ENCODE data around the gene UHRF1.

Gene UHRF1

DNA sequence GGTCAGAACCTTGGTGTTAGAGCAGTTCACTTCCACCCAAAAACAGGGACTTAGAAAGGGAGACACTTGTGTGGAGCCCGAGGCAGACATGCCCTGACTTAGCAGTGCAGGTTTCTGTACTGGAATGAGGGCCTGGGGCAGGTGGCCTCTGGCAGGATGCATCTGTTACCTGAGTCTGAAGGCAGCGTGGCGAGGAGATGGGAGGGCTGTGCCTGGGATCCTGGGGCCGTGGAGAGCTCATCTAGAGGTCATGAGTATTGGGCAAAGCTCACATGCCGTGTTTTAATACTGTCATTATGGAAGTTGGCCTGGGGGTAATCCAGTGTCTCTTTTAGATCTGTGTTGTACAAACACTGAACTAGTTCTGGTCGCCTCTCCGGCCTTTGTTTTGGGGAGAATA lies 81.0 kb downstream of the UHRF1 start:
- no peak for DNase-seq (ENCODE audit: low read depth in 2 of 2)

DNA sequence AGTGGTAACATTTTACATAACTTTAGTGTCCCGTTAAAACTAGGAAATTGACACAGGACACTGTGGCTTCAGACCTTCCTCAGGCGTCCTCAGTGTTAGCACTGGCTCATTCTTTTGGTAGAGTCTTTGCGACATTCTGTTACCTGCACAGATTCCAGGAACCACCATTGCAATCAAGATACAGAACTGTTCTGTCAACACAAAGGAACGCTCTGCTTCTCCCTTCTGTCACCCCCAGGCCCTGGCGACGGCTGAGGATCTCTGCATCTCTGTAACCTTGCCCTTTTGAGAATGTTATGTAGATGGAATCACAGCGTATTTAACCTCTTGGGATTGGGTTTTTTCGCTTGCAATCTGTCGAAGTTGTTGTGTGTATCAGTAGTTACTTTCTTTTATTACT lies 82.2 kb downstream of the UHRF1 start:
- no peak for DNase-seq (ENCODE audit: low read depth in 2 of 2)

DNA sequence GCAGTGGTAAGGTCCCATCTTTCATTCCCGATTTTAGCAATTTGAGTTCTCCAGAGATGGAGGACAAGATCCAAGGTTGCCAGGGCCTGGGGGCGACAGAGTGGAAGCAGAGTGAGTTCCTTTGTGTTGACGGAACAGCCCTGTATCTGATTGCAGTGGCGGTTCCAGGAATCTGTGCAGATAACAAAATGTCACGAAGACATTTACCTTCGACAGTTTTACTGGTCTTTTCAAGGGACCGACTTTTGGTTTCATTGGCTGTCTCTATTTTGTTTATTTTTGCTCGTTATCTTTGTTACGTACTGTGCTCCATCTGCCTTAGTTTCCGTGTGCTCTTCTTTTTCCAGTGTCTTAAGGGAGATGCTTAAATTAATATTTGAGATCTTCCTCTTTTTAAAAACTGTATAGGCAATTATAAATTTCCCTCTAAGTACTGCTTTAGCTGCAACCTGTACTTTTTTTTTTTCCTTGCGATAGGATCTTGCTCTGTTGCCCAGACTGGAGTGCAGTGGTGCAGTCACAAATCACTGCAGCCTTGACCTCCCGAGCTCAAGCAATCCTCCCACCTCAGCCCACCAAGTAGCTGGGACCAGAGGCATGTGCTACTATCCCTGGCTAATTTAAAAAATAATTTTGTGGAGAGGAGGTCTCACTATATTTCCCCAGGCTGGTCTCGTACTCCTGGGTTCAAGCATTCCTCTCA lies 82.8 kb downstream of the UHRF1 start:
- DNase-seq (ENCODE audit: low read depth in 2 of 2) = no peak

- no peak for DNase-seq (ENCODE audit: low read depth in 2 of 2)
Observed at GRCh38 chr19:4993683-4994082, 84.4 kb downstream of the UHRF1 start.

- DNase-seq (ENCODE audit: low read depth in 2 of 2) = no peak
Observed at GRCh38 chr19:4996701-4997100, 87.4 kb downstream of the UHRF1 start.

- no peak for DNase-seq (ENCODE audit: low read depth in 2 of 2)
Observed at GRCh38 chr19:4997297-4997696, 88.0 kb downstream of the UHRF1 start.

GRCh38 chr19:5000120-5000611 lies 90.9 kb downstream of the UHRF1 start:
- no peak for DNase-seq (ENCODE audit: low read depth in 2 of 2)

DNA sequence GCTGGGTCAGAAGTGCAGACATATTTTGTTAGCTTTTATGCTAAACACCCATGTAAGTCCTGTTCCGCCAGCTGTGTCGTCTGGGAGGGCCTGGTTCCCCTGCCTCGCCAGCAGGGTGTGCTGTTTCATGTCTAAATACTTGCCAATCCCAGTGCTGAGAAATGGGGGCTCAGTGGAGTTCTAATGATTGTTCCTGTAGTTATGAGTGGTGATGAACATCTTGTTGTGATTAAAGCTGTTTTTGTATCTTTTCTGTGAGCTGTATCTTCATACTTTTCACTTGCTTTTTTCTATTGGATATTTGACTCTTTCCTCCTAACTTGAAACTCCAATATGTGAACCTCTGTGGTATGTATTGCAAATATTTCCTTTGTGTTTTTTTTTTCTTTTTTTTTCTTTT lies 92.3 kb downstream of the UHRF1 start:
- peak; percentile 12 to 29 for DNase-seq (ENCODE audit: low read depth in 2 of 2)

DNA sequence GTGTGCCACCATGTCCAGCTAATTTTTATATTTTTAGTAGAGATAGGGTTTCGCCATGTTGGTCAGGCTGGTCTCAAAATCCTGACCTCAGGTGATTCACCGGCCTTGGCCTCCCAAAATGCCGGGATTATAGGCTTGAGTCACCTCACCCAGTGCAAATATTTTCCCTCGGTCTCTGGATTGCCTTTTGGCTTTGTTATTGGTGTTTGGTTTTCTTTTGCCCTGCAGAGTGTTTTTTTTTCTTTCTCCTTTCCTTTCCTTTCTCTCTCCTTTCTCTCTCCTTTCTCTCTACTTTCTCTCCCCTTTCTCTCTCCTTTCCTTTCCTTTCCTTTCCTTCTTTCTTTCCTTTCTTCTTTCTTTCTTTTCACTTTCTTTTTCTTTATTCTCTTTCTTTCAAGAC lies 92.8 kb downstream of the UHRF1 start:
- DNase-seq (ENCODE audit: low read depth in 2 of 2) = no peak

DNA sequence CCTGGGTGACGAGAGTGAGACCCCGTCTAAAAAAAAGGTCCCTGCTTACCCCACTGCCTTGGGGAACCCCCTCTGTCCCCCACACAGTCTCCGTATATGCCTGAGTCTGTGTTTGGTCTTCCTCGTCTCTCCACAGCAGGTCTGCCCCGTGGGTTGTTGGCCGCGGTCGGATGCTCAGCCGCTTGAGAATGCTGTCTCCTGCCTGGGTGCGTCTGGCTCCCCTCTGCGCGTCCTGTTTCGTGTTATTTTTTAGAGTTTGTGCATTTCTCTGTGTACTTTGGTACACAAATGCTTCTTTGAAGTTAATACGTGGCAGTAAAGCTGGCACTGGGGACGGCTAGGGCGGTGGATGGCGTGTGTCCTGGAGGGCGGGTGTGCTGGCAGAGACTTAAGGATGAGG lies 94.5 kb downstream of the UHRF1 start:
- no peak for DNase-seq (ENCODE audit: low read depth in 2 of 2)

DNA sequence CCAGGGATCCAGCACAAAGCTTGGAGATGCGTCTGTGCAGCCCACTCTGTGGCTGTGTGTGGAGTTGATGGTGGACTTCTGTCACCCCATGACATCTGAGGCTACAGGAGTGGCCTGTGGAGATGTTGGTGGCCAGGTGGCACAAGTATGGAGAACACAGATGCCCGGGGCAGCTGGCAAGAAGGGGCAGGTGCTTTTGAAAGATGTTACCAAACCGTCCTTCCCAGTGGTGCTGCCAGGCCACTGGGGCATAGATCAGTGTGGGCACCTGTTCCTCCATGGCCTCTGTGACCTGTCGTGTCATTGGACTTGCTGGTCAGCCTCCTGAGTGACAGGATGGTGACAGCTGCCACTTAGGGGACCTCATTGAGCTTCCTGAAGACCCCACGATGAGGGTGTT lies 95.8 kb downstream of the UHRF1 start:
- DNase-seq (ENCODE audit: low read depth in 2 of 2) = no peak

DNA sequence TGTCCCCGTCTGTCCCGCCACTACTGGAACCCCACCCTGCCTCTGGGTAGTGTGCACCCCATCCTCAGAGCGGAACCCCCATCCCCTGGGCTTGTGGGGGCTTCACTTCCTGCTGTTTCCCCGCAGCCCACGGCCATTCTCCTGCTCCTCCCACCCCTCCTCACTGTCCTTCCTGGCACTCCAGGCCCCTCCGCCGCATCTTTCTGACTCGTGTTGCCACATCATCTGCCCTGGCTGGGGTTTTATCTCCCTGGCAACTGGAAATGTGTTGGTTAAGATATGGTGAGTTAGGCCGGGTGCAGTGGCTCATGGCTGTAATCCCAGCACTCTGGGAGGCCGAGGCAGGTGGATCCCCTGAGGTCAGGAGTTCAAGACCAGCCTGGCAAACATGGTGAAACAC lies 96.9 kb downstream of the UHRF1 start:
- no peak for DNase-seq (ENCODE audit: low read depth in 2 of 2)

DNA sequence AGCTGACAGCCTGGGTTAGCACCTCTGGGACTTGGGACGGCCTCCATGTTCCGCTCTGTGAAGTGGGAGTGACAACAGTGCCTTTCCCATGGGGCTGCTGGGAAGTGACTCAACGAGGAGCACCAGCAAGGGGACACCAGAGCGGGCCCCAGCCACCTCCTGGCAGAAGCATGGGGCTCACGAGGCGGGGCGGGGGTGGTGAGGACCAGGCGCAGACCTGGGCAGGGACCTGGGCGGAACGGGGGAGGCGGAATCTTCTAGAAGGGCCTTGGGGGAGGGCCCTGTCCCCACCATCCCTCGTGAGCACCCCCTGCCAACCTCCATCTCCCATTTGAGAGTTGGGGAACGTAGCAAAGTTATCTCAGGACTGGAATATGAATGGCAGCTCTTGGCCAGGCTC lies 97.5 kb downstream of the UHRF1 start:
- no peak for DNase-seq (ENCODE audit: low read depth in 2 of 2)
